Neural cell (in vitro differentiated cells): ENCODE data around the gene RUSF1. TPM values are rescaled to one million over a fixed set of nuclear protein-coding genes. Genes with fewer than 3 reads are reported as not detected.

Experiments
- H2AFZ ChIP-seq: fragments of 200-600, 300-800 bp; sonication (generic), shearing (Covaris generic); 2 replicates; pipeline ENCODE4 v1.6.0; 2014; ENCODE audit warnings: low read depth, mild to moderate bottlenecking, antibody characterized with exemption, low read length, moderate library complexity
- H3F3A ChIP-seq: fragments of 200-600 bp; shearing (Covaris generic); 2 replicates; pipeline ENCODE4 v1.6.1; 2016; ENCODE audit warnings: mild to moderate bottlenecking, moderate library complexity, mixed read lengths, antibody characterized with exemption, low read length; ENCODE audit not compliant: insufficient read depth, poor library complexity, severe bottlenecking
- H3K27ac ChIP-seq: fragments of 200-600, 300-800 bp; sonication (generic), shearing (Covaris generic); 2 replicates; pipeline ENCODE4 v1.5.1; 2014; ENCODE audit warnings: mild to moderate bottlenecking, low read length, moderate library complexity
- H3K27me3 ChIP-seq: fragments of 300-800, 200-600 bp; sonication (generic), shearing (Covaris generic); 2 replicates; pipeline ENCODE4 v1.6.0; 2014; ENCODE audit warnings: mild to moderate bottlenecking, low read depth, low read length, moderate library complexity; ENCODE audit not compliant: insufficient read depth
- H3K36me3 ChIP-seq: fragments of 300-800, 200-600 bp; sonication (generic), shearing (Covaris generic); 2 replicates; pipeline ENCODE4 v1.5.1; 2014; ENCODE audit warnings: mild to moderate bottlenecking, antibody characterized with exemption, low read length, moderate library complexity; ENCODE audit not compliant: insufficient read depth
- H3K4me2 ChIP-seq: fragments of 300-800, 200-600 bp; sonication (generic), shearing (Covaris generic); 2 replicates; pipeline ENCODE4 v1.6.0; 2014; ENCODE audit warnings: mild to moderate bottlenecking, low read length
- H3K4me3 ChIP-seq: fragments of 300-800, 200-600 bp; sonication (generic), shearing (Covaris generic); 2 replicates; pipeline ENCODE4 v1.5.1; 2014; ENCODE audit warnings: mild to moderate bottlenecking, low read length, moderate library complexity
- H3K79me2 ChIP-seq: fragments of 200-600 bp; shearing (Covaris generic); replicated peaks from 2 replicates; pipeline ENCODE4 v1.6.0; 2014; ENCODE audit warnings: mild to moderate bottlenecking, low read length, moderate library complexity; ENCODE audit not compliant: insufficient read depth
- H3K9ac ChIP-seq: fragments of 300-800, 200-600 bp; sonication (generic), shearing (Covaris generic); 2 replicates; pipeline ENCODE4 v1.6.1; 2016; ENCODE audit warnings: mild to moderate bottlenecking, low read length, mixed read lengths
- H3K9me2 ChIP-seq: fragments of 200-600 bp; shearing (Covaris generic); 2 replicates; pipeline ENCODE4 v1.6.1; 2016; ENCODE audit warnings: mild to moderate bottlenecking, low read length, mixed read lengths; ENCODE audit not compliant: insufficient read depth
- H3K9me3 ChIP-seq: fragments of 200-600, 300-800 bp; sonication (generic), shearing (Covaris generic); 2 replicates; pipeline ENCODE4 v1.6.1; 2016; ENCODE audit warnings: mild to moderate bottlenecking, mixed run types, low read length, moderate library complexity, mixed read lengths
- H4K20me1 ChIP-seq: fragments of 200-600 bp; shearing (Covaris generic); 2 replicates; pipeline ENCODE4 v1.6.1; 2016; ENCODE audit warnings: mild to moderate bottlenecking, mixed run types; ENCODE audit not compliant: insufficient read depth
- EP300 ChIP-seq: fragments of 450-650 bp; conservative IDR thresholded peaks from 2 replicates; pipeline ENCODE4 v1.6.1; 2014; ENCODE audit warnings: antibody characterized with exemption, mild to moderate bottlenecking, moderate library complexity; ENCODE audit not compliant: poor library complexity, severe bottlenecking
- EZH2 ChIP-seq: fragments of 200-600, 300-800 bp; shearing (Covaris generic), sonication (generic); IDR thresholded peaks from 2 replicates; pipeline ENCODE4 v1.6.1; 2014; ENCODE audit warnings: antibody characterized with exemption, low read length, borderline replicate concordance, mild to moderate bottlenecking; ENCODE audit not compliant: insufficient read depth, poor library complexity, severe bottlenecking
- MXI1 ChIP-seq: fragments of 450-650 bp; conservative IDR thresholded peaks from 2 replicates; pipeline ENCODE4 v1.6.1; 2014; ENCODE audit warnings: antibody characterized with exemption, mild to moderate bottlenecking; ENCODE audit not compliant: poor library complexity, severe bottlenecking
- POLR2AphosphoS5 ChIP-seq: IDR thresholded peaks from 2 replicates; pipeline ENCODE4 v1.6.1; 2012
- RAD21 ChIP-seq: fragments of 450-650 bp; conservative IDR thresholded peaks from 2 replicates; pipeline ENCODE4 v1.6.1; 2014; ENCODE audit warnings: antibody characterized with exemption, mild to moderate bottlenecking, moderate library complexity
- SMC3 ChIP-seq: fragments of 450-650 bp; conservative IDR thresholded peaks from 2 replicates; pipeline ENCODE4 v1.6.1; 2014; ENCODE audit warnings: antibody characterized with exemption, mild to moderate bottlenecking, moderate library complexity; ENCODE audit not compliant: poor library complexity
- TAF1 ChIP-seq: IDR thresholded peaks from 2 replicates; pipeline ENCODE4 v1.6.1; 2012; ENCODE audit warnings: low read depth
- polyA plus RNA-seq: library from polyadenylated mRNA; depleted of rRNA; stranded (reverse); fragments of >200 nt; gene quantifications from 2 replicates; pipeline ENCODE4 v1.2.3, GENCODE V29; 2014
- TF ChIP-seq, protein P1 (sequence below): IDR thresholded peaks from 2 replicates; pipeline ENCODE4 v1.6.1; 2012; ENCODE audit warnings: borderline replicate concordance
- TF ChIP-seq, protein P2 (sequence below): fragments of 450-650 bp; IDR thresholded peaks from 2 replicates; pipeline ENCODE4 v1.5.1; 2014; ENCODE audit warnings: antibody characterized with exemption, mild to moderate bottlenecking, moderate library complexity; ENCODE audit not compliant: poor library complexity, severe bottlenecking

The RUSF1 gene
- polyA plus RNA-seq, 1 donor from 2014 or later = 108 TPM

DNA sequence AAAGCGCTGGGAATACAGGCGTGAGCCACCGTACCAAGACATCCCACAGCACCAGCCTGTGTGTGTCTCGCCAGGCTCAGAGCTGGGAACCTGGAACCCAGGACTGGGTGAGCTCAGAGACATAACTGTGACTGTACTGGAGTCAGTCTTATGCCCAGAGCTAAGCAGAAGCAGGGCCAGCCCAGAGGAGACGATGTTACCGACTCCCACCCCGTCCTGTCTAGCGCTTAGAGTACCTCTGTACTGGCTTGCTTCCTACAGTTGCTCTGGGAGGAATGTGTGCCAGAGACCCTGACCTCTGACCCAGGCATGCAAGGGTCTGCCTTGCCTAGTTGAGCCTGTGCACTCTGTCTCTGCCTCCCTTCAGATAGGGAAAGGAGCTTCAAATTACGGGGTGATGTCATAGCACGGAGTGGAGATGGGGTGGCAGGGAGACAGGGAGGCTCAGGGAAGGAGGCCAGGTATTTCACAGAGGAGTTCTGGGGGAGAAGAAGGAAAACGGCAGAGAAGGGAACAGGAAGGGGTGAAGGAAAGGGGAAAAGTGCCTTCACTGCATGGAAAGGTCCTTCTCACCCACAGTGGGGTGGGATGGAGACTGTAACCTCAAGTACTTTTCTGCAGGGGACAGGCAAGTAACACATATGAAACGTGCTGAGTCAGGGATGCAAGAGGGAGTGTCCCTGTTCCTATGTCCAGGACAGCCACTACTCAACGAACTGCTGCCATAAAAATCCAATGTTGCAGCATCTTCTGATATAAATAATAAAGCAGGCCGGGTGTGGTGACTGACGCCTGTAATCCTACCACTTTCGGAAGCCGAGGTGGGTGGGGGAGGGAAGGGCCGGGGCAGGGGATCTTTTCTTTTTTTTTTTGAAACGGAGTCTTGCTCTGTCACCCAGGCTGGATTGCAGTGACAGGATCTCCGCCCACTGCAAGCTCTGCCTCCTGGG, 54.7 kb downstream of the RUSF1 start:
- no peaks in the 10 kb centered on the region for H3K27me3 ChIP-seq
- H3K9me2 ChIP-seq = no peaks in the 10 kb centered on the region
- TF ChIP-seq POLR2AphosphoS5 (no peak), SMC3 (no peak), EZH2 (no peak), TAF1 (no peak), RAD21 (no peak), MXI1 (no peak), EP300 (no peak)
- TF ChIP-seq, protein P1, sequence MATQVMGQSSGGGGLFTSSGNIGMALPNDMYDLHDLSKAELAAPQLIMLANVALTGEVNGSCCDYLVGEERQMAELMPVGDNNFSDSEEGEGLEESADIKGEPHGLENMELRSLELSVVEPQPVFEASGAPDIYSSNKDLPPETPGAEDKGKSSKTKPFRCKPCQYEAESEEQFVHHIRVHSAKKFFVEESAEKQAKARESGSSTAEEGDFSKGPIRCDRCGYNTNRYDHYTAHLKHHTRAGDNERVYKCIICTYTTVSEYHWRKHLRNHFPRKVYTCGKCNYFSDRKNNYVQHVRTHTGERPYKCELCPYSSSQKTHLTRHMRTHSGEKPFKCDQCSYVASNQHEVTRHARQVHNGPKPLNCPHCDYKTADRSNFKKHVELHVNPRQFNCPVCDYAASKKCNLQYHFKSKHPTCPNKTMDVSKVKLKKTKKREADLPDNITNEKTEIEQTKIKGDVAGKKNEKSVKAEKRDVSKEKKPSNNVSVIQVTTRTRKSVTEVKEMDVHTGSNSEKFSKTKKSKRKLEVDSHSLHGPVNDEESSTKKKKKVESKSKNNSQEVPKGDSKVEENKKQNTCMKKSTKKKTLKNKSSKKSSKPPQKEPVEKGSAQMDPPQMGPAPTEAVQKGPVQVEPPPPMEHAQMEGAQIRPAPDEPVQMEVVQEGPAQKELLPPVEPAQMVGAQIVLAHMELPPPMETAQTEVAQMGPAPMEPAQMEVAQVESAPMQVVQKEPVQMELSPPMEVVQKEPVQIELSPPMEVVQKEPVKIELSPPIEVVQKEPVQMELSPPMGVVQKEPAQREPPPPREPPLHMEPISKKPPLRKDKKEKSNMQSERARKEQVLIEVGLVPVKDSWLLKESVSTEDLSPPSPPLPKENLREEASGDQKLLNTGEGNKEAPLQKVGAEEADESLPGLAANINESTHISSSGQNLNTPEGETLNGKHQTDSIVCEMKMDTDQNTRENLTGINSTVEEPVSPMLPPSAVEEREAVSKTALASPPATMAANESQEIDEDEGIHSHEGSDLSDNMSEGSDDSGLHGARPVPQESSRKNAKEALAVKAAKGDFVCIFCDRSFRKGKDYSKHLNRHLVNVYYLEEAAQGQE = no peak
- TF ChIP-seq, protein P2, sequence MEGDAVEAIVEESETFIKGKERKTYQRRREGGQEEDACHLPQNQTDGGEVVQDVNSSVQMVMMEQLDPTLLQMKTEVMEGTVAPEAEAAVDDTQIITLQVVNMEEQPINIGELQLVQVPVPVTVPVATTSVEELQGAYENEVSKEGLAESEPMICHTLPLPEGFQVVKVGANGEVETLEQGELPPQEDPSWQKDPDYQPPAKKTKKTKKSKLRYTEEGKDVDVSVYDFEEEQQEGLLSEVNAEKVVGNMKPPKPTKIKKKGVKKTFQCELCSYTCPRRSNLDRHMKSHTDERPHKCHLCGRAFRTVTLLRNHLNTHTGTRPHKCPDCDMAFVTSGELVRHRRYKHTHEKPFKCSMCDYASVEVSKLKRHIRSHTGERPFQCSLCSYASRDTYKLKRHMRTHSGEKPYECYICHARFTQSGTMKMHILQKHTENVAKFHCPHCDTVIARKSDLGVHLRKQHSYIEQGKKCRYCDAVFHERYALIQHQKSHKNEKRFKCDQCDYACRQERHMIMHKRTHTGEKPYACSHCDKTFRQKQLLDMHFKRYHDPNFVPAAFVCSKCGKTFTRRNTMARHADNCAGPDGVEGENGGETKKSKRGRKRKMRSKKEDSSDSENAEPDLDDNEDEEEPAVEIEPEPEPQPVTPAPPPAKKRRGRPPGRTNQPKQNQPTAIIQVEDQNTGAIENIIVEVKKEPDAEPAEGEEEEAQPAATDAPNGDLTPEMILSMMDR = no peak
- H2AFZ ChIP-seq = no peak overlapping the region
- peaks cover 19% of the 10 kb centered on the region for H3K79me2 ChIP-seq
- no peak overlapping the region for H3K9ac ChIP-seq
- no peaks in the 10 kb centered on the region for H3K9me3 ChIP-seq
- no peak overlapping the region for H3K4me3 ChIP-seq
- no peak overlapping the region for H3K4me2 ChIP-seq
- no peaks in the 10 kb centered on the region for H4K20me1 ChIP-seq
- H3K27ac ChIP-seq = no peak overlapping the region
- H3F3A ChIP-seq = no peaks in the 10 kb centered on the region
- H3K36me3 ChIP-seq = no peaks in the 10 kb centered on the region

DNA sequence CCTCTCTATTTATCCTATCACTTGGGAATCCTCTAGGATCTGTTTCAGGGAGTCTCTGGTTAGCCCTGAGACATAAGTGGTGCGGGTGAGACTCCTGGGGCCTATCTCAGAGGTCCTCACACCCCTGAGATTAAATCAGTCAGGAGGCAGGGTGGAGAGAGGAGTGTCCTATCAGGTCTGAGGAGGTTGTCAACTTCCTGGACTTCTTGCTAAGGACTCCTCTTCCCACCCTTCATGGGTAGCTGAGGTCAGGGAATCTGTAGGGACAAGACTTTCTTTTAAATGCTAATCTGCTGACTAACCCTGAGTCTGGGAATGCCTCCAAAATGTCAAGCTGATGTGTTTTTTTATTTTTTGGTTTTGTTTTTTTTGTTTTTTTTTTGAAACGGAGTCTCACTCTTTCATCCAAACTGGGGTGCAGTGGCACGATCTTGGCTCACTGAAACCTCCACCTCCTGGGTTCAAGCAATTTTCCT, 55.5 kb downstream of the RUSF1 start:
- Histone ChIP-seq H3K4me2 (no peak overlapping the region), H3K9me2 (no peaks in the 10 kb centered on the region), H3K79me2 (peaks cover 12% of the 10 kb centered on the region), H4K20me1 (no peaks in the 10 kb centered on the region), H3K36me3 (no peaks in the 10 kb centered on the region), H3K9me3 (no peaks in the 10 kb centered on the region), H3F3A (no peaks in the 10 kb centered on the region), H2AFZ (no peak overlapping the region), H3K27ac (no peak overlapping the region), H3K4me3 (no peak overlapping the region), H3K27me3 (no peaks in the 10 kb centered on the region), H3K9ac (no peak overlapping the region)
- TF ChIP-seq, protein P2 = no peak
- TF ChIP-seq POLR2AphosphoS5 (no peak), RAD21 (no peak), EP300 (no peak), EZH2 (no peak), MXI1 (no peak), TAF1 (no peak), SMC3 (no peak)
- TF ChIP-seq, protein P1 = no peak
